ENCODE results near the gene LIMD2.

The LIMD2 gene

DNA sequence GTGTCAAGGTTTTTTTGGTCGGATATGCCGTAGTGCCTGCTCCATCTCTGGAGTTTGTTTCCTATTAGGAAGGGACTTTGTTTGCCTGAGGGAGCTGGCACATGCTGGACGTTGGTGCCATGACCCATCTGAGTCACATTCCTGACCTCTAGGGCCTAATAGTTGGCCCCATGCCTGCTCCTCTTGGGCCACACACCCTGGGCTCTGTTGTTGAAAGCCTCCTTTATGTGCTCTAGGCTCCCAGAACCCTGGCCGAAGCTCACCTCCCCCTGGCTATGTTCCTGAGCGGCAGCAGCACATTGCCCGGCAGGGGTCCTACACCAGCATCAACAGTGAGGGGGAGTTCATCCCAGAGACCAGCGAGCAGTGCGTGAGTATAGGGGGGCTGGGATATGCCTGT, 18.4 kb downstream of the LIMD2 start:
- DNase-seq (ENCODE audit: low spot score): no peak

DNA sequence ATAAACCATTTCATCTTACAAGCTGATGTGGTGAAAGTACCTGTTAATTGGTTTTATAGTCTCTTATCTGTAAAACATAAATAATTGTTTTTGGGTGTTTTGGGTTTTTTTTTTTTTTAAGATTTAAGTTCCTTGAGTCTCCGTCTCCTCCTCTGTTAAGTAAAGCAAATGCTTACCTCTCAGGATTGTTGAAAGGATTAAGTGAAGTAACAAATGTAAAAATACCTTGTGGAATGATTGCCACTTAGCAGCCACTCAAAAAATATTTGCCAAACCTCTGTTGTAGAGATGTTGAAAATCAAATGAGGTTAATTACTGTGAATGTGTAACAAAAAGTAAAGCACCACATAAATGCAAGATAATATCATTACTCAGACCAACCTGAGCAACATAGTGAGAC, 19.2 kb downstream of the LIMD2 start:
- no peak for DNase-seq (ENCODE audit: low spot score)

DNA sequence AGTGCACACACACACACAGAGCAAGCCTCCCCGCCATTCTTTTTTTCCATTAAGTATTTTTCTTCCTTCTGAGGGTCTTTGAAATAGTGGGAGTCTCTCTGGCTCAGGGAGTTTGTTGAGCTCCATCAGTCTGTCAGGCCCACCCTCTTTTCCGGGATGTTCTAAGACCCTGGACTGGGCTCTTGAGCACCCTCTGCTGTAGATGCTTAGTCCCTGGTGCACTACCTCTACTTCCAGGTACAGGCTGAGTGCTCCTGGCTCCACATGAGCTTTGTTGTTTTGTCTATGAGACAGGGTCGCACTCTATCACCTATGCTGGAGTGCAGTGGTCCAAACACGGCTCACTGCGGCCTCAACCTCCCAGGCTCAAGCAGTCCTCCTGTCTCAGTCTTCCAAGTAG, 20.7 kb downstream of the LIMD2 start:
- no peak for DNase-seq (ENCODE audit: low spot score)

DNA sequence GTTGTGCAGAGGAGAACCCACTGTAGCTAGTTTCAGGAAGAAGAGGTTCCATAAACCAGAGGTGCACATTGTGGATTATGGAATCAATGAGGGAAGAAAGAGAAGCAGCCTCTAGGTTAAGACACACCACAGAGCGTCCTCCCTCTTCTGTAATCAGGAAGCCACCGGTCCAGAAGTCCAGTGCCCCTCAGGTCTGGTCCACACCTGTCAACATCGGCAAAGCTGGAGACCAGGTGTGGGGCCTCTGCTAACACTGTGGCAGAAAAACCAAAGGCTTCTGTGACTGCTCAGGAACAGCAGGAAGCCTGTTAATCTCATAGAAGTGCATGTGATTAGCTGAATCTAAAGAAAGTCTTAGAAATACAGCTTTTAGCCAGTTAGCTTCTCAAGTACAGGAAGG, 23.3 kb downstream of the LIMD2 start:
- DNase-seq (ENCODE audit: low spot score): no peak

DNA sequence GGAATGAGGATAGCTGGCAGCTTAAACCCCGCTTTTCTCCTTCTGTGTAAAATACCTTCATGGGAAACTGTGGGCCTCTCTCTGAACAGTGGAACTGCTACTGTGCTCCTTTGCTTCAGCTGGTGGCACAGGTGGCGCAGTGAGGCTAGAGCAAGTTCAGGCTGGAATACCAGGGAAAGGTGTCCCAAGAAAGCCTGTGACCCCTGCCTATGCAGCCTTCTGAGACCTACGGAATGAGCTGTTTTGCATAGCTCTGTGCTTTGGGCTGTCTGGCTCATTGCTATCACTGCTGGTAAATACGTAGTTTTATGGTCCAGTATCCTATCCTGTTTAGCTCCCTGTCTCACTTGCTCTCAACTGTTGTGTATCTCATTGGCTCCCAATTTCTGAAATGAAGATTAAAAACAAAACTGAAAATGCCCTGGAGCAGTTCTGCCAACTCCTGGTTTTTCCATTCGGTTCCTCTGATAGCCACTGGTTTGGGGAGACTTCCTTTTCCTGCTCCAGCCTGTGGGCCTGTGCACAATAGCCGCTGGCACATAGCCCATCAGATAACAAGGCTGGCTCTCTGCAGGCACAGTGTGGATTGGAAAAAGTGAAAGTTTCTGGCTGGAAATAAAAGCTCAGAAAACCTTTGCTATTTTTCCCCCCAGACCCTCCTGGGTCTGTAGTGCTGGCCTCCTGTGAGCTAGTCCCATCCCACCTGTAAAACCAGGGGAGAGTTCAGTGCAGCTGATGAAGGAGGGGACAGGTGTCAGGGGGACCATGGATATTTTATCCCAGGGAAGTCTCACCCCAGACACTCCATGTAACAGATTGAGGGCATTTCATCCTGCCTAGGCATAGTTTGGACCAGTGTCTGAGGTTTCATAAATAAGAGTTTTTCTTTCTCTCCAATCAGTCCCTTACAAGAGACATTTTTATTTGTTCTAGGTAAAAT, 24.0 kb downstream of the LIMD2 start:
- DNase-seq (ENCODE audit: low spot score): peak; percentile 56

DNA sequence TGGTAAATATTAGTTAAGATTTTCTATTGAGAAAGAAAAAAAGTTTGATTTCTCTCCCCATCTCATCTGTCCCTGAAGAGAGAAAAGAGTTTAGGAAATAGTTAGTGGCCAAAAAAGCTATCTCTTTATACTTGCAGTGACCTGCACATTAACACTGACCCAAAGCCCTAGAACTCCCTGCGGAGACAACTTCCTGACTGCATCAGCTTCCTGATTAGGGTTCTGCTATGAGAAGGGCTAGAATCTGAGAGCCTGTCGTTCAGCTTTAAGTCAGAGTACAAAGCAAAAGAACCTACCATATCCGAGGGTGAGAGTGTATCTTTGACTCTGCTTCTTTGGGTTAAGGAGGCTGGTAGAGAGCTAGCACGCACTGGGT, 24.7 kb downstream of the LIMD2 start:
- DNase-seq (ENCODE audit: low spot score): no peak

DNA sequence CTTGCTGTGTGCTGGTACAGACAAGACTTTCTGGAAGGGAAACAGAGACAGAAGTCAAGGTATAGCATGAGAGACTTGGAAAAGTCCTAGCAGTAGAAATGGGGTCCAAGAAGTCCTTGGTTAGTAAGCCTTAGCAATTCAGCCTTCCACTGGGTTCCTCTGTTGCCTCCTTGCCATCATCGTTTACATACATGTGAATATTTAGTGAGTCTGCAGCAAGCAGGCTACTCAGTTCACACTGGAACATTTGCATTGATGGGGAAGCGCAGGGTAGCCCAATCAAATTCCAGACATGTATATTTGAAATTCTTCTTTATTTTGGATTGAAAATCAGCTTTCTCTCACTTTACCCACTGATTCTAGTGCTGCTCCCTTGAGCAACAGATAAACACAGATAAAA, 27.1 kb downstream of the LIMD2 start:
- no peak for DNase-seq (ENCODE audit: low spot score)

DNA sequence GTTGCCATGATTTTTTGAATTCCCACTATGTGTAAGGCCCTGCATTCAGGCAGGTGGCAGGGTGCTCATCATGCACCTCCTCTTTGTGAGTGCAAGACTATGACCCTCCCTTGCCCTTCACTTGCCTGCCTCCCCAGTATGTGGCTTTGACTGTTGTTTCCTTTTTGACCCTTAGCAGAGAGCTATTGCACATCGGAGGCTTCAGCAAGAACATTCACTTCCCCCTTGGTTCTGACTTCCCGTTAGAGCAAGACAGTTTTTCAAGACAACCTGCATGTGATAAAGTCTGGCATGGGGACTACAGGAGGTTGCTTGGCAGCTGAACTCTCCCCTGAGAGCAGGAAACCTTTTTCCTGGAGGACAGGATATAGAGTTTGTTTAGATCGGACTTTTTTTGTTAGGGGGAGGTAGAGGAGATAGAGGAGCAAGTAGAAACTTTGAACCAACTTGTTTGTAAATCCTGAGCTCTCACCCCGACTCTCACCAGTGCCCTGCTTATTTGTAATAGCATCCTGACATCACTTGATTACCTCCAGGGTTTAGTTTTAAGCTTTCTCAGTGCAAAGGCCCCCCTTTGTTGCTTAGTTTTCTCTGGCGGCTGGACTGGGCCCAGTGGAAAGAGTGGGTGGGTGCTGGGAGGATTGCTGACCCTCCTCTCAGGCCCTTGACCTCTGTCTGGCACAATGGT, 34.3 kb downstream of the LIMD2 start:
- DNase-seq (ENCODE audit: low spot score): peak; percentile 63

DNA sequence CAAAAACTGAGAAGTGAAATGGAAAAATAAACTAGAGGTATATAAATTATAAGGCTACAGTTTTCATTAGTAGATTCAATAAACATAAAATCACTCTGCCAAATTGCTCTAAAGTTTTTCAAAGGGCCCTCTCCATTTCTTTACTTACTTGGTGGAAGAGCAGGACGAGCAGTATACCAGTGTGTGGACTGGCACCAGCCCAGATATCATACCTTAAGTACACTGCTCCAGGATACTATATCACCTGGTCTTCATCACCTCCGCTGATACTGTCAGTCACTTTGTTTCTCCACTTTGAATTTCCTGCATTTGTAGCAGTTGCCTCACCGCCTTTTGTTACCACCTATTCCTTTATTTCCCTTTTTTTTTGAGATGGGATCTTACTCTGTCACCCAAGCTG, 40.1 kb downstream of the LIMD2 start:
- no peak for DNase-seq (ENCODE audit: low spot score)

DNA sequence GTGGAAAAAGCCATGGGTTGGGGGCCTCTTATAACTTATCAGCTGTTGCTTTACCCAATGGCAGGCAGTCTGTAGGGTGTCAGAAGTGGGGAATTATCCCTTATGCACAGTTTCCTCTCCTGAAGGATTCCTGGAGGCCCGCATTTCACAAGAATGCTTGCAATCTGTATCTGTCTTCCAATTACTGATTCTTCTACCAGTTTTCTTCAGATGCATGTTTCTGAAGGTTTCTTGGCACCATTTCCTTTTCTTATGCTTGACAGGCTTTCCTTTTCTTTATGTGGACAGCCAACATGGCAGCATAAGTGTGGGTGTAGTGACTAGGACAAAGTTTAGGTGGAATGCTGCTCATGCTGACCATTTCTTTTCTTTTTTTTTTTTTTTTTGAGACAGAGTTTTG, 41.6 kb downstream of the LIMD2 start:
- DNase-seq (ENCODE audit: low spot score): no peak

DNA sequence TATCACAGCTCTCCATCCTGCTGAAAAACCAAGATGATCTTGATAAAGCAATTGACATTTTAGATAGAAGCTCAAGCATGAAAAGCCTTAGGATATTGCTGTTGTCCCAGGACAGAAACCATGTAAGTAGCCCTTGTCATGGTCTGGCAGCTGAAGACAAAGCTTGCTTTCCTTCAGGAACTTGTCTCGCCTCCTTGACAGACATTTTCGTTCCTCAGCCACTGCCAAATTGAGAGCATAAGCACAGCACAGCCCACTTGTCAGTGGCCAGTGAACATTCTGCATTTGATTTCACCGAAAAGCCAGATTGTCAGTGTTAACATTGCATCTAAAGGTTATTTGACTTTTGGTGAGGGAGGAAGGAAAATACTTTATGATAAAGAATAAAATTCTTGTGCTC, 42.1 kb downstream of the LIMD2 start:
- DNase-seq (ENCODE audit: low spot score): no peak

DNA sequence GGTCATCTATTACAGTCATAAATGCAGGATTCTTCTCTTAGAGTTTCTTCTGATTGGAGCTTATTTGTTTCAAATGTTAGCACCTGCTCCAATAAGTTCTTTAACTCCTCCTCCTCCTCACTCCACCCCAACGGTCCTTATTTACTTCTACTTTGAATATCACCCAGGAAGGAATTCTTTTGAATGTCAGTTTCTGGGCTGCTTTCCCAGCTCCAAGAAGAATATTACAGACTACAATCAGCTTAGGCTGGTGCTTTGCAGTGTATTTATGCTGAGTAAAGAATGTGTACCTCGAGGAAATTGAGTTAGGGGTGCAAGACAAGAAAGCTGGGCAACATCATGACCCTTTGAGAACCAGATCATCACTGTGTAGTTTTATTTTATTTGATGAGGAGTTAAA, 46.9 kb downstream of the LIMD2 start:
- no peak for DNase-seq (ENCODE audit: low spot score)

DNA sequence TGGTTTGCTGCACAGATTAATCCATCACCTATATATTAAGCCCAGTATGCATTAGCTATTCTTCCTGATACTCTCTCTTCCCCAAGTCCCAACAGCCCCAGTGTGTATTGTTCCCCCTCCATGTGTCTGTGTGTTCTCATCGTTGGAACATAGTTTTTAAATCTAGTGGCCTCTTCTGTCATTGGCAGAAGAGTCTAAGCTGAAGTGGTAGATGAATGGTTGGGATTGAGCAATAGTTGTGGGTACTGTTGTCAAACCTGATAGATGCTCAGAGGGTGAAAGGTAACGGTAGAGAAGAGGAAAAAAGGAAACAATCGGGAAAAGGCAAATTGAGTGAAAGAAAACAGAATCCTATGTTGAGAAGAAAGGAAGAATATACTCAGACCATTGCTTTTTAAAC, 47.8 kb downstream of the LIMD2 start:
- no peak for DNase-seq (ENCODE audit: low spot score)

DNA sequence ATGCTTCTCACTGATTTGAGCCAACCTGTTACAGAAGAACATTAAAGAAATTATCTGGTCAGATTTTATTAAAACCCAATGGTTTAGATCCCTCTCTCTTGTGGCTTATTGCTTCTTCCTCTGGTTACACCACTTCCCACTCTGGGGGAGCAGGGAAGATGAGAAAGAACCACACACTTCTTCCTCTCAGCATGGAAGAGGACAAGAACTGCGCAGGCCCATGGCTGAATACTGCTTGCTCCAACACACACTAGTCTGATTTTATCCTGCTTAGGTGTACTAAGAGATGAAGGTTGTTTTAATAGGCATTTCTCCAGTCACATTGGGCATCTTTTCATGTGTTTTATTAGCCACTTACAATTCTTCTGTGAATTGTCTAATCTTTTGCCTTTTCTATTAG, 50.1 kb downstream of the LIMD2 start:
- peak; percentile 27 for DNase-seq (ENCODE audit: low spot score)

DNA sequence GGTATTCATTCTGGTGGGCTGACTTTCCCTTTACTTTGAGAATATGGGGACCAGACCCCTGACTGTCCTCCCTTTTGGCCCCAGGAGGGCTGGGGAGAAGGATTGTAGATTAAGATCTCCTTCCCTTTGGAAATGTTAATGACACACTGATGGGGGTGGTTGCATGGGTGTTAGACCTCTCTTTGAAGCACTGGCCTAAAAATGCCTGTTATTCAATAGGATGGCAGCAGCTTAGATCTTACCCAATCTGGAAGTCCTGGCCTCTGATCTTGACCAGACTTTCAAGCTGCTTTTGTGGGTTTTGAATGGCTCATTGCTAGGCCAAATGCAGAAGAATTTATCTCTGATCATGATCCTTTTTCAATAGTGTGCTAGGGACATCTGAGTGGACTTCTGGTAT, 52.0 kb downstream of the LIMD2 start:
- no peak for DNase-seq (ENCODE audit: low spot score)

DNA sequence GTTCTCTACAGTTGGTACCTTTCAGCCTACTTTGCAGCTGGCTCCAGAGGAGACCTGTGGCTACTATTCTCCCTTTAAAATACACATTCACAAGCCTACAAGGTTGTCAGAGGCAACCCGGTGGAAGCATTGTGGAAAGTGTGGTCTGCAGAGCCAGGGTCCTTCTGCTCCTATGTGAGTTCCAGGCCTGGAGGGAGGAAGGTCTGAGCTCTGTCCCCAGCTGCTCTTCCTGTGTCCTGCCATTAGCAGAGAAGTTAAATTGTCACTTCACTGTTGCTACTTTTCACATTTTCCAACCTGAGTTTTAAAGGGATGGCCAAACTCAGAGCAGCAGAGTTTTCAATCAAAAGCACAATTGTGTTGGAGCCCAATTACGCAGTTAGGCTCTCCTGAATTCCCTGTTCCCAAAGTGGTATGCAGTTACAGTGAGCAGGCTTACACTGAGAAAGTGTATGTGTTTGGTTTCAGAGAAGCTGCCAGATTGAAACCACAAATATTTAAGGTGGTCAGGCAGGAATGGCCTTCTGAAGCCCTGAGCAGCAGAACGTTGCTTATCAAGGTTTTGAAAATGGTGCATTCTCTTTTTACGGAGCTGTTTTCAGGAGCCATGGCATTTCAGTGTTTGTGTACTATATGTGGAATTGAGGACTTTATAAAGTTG, 52.7 kb downstream of the LIMD2 start:
- no peak for DNase-seq (ENCODE audit: low spot score)

DNA sequence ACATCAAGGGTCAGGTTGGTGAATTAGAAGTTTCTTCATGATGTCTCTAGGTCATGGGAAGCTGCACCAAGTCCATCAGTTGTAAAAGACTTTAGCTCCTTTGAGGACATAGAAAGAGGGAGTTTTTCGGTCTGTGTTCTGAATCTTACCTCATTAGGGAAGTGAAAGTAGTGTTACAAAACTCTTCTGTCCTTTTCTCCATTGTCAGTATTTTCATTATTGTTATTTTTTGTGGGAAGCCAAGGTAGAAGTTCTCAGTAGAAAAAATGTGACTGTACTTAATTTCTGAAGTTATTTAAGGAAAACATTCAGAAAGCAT, 53.5 kb downstream of the LIMD2 start:
- DNase-seq (ENCODE audit: low spot score): no peak

Data from globus pallidus (tissue), 1 donor.